SU-DHL-6 (cell line): ENCODE results near the gene C1QA.

Experiments used
- EZH2phosphoT487 ChIP-seq: fragments of 200-600 bp; sonication (generic), shearing (Covaris generic); conservative IDR thresholded peaks from 2 replicates; pipeline ENCODE4 v1.6.1; 2018; ENCODE audit warnings: mild to moderate bottlenecking, antibody characterized with exemption, low read length, moderate library complexity, mixed read lengths
- TF ChIP-seq, protein P1 (sequence below): fragments of 200-600 bp; sonication (generic); IDR thresholded peaks from one replicate; pipeline ENCODE4 v1.5.1; 2017; ENCODE audit warnings: antibody characterized with exemption, mild to moderate bottlenecking, low read length, moderate library complexity; ENCODE audit not compliant: insufficient read depth, poor library complexity, severe bottlenecking

DNA sequence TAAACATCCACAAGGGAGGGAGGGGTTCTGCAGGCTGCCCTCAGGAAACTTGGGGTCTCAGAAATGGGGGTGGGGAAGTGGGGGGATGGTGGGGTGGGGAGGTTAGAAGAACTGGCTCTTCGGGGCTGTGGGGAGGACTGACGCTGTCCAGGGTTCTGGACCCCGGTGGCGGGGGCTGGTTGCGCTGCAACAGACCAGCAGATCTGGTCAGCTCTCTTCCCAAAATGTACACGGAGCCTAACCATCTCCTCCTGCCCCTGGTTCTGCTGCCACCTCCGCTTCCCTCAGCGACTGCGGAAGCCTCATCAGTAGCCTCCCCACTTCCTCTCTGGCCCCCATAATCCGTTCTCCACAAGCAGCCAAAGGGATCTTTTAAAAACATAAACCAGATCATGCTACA lies 29.3 kb upstream of the C1QA start:
- TF ChIP-seq, protein P1, sequence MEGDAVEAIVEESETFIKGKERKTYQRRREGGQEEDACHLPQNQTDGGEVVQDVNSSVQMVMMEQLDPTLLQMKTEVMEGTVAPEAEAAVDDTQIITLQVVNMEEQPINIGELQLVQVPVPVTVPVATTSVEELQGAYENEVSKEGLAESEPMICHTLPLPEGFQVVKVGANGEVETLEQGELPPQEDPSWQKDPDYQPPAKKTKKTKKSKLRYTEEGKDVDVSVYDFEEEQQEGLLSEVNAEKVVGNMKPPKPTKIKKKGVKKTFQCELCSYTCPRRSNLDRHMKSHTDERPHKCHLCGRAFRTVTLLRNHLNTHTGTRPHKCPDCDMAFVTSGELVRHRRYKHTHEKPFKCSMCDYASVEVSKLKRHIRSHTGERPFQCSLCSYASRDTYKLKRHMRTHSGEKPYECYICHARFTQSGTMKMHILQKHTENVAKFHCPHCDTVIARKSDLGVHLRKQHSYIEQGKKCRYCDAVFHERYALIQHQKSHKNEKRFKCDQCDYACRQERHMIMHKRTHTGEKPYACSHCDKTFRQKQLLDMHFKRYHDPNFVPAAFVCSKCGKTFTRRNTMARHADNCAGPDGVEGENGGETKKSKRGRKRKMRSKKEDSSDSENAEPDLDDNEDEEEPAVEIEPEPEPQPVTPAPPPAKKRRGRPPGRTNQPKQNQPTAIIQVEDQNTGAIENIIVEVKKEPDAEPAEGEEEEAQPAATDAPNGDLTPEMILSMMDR = no peak
- no peak for TF ChIP-seq EZH2phosphoT487
